Erythroblast (primary cell): ENCODE results near the gene USP48.

Source experiments
- DNase-seq, 2 experiments: peaks; one replicate each; lab custom pipeline; 2025; lab: John Stamatoyannopoulos, UW
- GATA1 ChIP-seq: IDR thresholded peaks from 2 replicates; pipeline ENCODE4 v1.6.1; 2011; ENCODE audit warnings: low read depth, mild to moderate bottlenecking, control low read depth, low read length, moderate library complexity
- POLR2A ChIP-seq: IDR thresholded peaks from 2 replicates; pipeline ENCODE4 v1.6.1; 2011; ENCODE audit warnings: mild to moderate bottlenecking, low read length

USP48 gene

GRCh38 chr1:21672478-21673276, 110.3 kb downstream of the USP48 start:
- no peak for DNase-seq
- TF ChIP-seq GATA1 = no peak
- no peak for TF ChIP-seq POLR2A

GRCh38 chr1:21671915-21672314, 111.0 kb downstream of the USP48 start:
- TF ChIP-seq POLR2A (no peak), GATA1 (no peak)
- DNase-seq = no peak

GRCh38 chr1:21670956-21671902, 111.7 kb downstream of the USP48 start:
- DNase-seq = peak in 1 of 2 experiments; percentile 66
- TF ChIP-seq GATA1 = no peak
- TF ChIP-seq POLR2A = no peak

- no peak for TF ChIP-seq POLR2A
- no peak for TF ChIP-seq GATA1
- DNase-seq = peak in 1 of 2 experiments; percentile 56
Measured at GRCh38 chr1:21670059-21670881, 112.7 kb downstream of the USP48 start.

GRCh38 chr1:21669258-21670058, 113.5 kb downstream of the USP48 start, which contains the start of gene RAP1GAP:
TSS of gene RAP1GAP (minus strand) at chr1:21669357. CDS start at chr1:21620032, 49,325 bp downstream.
- TF ChIP-seq POLR2A (peak; percentile 78), GATA1 (no peak)
- peak in 1 of 2 experiments; percentile 86 for DNase-seq

- TF ChIP-seq GATA1 (no peak), POLR2A (no peak)
- DNase-seq = no peak
Measured at GRCh38 chr1:21668951-21669257, 114.0 kb downstream of the USP48 start.

- DNase-seq = peak in 1 of 2 experiments; percentile 66
- TF ChIP-seq GATA1 = no peak
- TF ChIP-seq POLR2A = no peak
Measured at GRCh38 chr1:21668232-21668950, 114.6 kb downstream of the USP48 start.

GRCh38 chr1:21667348-21668231, 115.4 kb downstream of the USP48 start:
- no peak for DNase-seq
- TF ChIP-seq GATA1 (no peak), POLR2A (no peak)

GRCh38 chr1:21666576-21667320, 116.2 kb downstream of the USP48 start:
- TF ChIP-seq GATA1 = no peak
- no peak for TF ChIP-seq POLR2A
- no peak for DNase-seq
